Neural cell (in vitro differentiated cells): ENCODE results near the gene PDIA6. TPM values are rescaled to one million over a fixed set of nuclear protein-coding genes. Genes with fewer than 3 reads are reported as not detected.

Source experiments
- H2AFZ ChIP-seq: fragments of 200-600, 300-800 bp; sonication (generic), shearing (Covaris generic); 2 replicates; pipeline ENCODE4 v1.6.0; 2014; ENCODE audit warnings: low read depth, mild to moderate bottlenecking, antibody characterized with exemption, low read length, moderate library complexity
- H3F3A ChIP-seq: fragments of 200-600 bp; shearing (Covaris generic); 2 replicates; pipeline ENCODE4 v1.6.1; 2016; ENCODE audit warnings: mild to moderate bottlenecking, moderate library complexity, mixed read lengths, antibody characterized with exemption, low read length; ENCODE audit not compliant: insufficient read depth, poor library complexity, severe bottlenecking
- H3K27ac ChIP-seq: fragments of 200-600, 300-800 bp; sonication (generic), shearing (Covaris generic); 2 replicates; pipeline ENCODE4 v1.5.1; 2014; ENCODE audit warnings: mild to moderate bottlenecking, low read length, moderate library complexity
- H3K27me3 ChIP-seq: fragments of 300-800, 200-600 bp; sonication (generic), shearing (Covaris generic); 2 replicates; pipeline ENCODE4 v1.6.0; 2014; ENCODE audit warnings: mild to moderate bottlenecking, low read depth, low read length, moderate library complexity; ENCODE audit not compliant: insufficient read depth
- H3K36me3 ChIP-seq: fragments of 300-800, 200-600 bp; sonication (generic), shearing (Covaris generic); 2 replicates; pipeline ENCODE4 v1.5.1; 2014; ENCODE audit warnings: mild to moderate bottlenecking, antibody characterized with exemption, low read length, moderate library complexity; ENCODE audit not compliant: insufficient read depth
- H3K4me2 ChIP-seq: fragments of 300-800, 200-600 bp; sonication (generic), shearing (Covaris generic); 2 replicates; pipeline ENCODE4 v1.6.0; 2014; ENCODE audit warnings: mild to moderate bottlenecking, low read length
- H3K4me3 ChIP-seq: fragments of 300-800, 200-600 bp; sonication (generic), shearing (Covaris generic); 2 replicates; pipeline ENCODE4 v1.5.1; 2014; ENCODE audit warnings: mild to moderate bottlenecking, low read length, moderate library complexity
- H3K79me2 ChIP-seq: fragments of 200-600 bp; shearing (Covaris generic); replicated peaks from 2 replicates; pipeline ENCODE4 v1.6.0; 2014; ENCODE audit warnings: mild to moderate bottlenecking, low read length, moderate library complexity; ENCODE audit not compliant: insufficient read depth
- H3K9ac ChIP-seq: fragments of 300-800, 200-600 bp; sonication (generic), shearing (Covaris generic); 2 replicates; pipeline ENCODE4 v1.6.1; 2016; ENCODE audit warnings: mild to moderate bottlenecking, low read length, mixed read lengths
- H3K9me2 ChIP-seq: fragments of 200-600 bp; shearing (Covaris generic); 2 replicates; pipeline ENCODE4 v1.6.1; 2016; ENCODE audit warnings: mild to moderate bottlenecking, low read length, mixed read lengths; ENCODE audit not compliant: insufficient read depth
- H3K9me3 ChIP-seq: fragments of 200-600, 300-800 bp; sonication (generic), shearing (Covaris generic); 2 replicates; pipeline ENCODE4 v1.6.1; 2016; ENCODE audit warnings: mild to moderate bottlenecking, mixed run types, low read length, moderate library complexity, mixed read lengths
- H4K20me1 ChIP-seq: fragments of 200-600 bp; shearing (Covaris generic); 2 replicates; pipeline ENCODE4 v1.6.1; 2016; ENCODE audit warnings: mild to moderate bottlenecking, mixed run types; ENCODE audit not compliant: insufficient read depth
- EP300 ChIP-seq: fragments of 450-650 bp; conservative IDR thresholded peaks from 2 replicates; pipeline ENCODE4 v1.6.1; 2014; ENCODE audit warnings: antibody characterized with exemption, mild to moderate bottlenecking, moderate library complexity; ENCODE audit not compliant: poor library complexity, severe bottlenecking
- POLR2AphosphoS5 ChIP-seq: IDR thresholded peaks from 2 replicates; pipeline ENCODE4 v1.6.1; 2012
- RAD21 ChIP-seq: fragments of 450-650 bp; conservative IDR thresholded peaks from 2 replicates; pipeline ENCODE4 v1.6.1; 2014; ENCODE audit warnings: antibody characterized with exemption, mild to moderate bottlenecking, moderate library complexity
- SMC3 ChIP-seq: fragments of 450-650 bp; conservative IDR thresholded peaks from 2 replicates; pipeline ENCODE4 v1.6.1; 2014; ENCODE audit warnings: antibody characterized with exemption, mild to moderate bottlenecking, moderate library complexity; ENCODE audit not compliant: poor library complexity
- TAF1 ChIP-seq: IDR thresholded peaks from 2 replicates; pipeline ENCODE4 v1.6.1; 2012; ENCODE audit warnings: low read depth
- polyA plus RNA-seq: library from polyadenylated mRNA; depleted of rRNA; stranded (reverse); fragments of >200 nt; gene quantifications from 2 replicates; pipeline ENCODE4 v1.2.3, GENCODE V29; 2014
- TF ChIP-seq, protein P1 (sequence below): fragments of 450-650 bp; IDR thresholded peaks from 2 replicates; pipeline ENCODE4 v1.5.1; 2014; ENCODE audit warnings: antibody characterized with exemption, mild to moderate bottlenecking, moderate library complexity; ENCODE audit not compliant: poor library complexity, severe bottlenecking
- TF ChIP-seq, protein P2 (sequence below): IDR thresholded peaks from 2 replicates; pipeline ENCODE4 v1.6.1; 2012; ENCODE audit warnings: borderline replicate concordance

Gene PDIA6
- polyA plus RNA-seq, 1 donor from 2014 or later: 124 TPM

DNA sequence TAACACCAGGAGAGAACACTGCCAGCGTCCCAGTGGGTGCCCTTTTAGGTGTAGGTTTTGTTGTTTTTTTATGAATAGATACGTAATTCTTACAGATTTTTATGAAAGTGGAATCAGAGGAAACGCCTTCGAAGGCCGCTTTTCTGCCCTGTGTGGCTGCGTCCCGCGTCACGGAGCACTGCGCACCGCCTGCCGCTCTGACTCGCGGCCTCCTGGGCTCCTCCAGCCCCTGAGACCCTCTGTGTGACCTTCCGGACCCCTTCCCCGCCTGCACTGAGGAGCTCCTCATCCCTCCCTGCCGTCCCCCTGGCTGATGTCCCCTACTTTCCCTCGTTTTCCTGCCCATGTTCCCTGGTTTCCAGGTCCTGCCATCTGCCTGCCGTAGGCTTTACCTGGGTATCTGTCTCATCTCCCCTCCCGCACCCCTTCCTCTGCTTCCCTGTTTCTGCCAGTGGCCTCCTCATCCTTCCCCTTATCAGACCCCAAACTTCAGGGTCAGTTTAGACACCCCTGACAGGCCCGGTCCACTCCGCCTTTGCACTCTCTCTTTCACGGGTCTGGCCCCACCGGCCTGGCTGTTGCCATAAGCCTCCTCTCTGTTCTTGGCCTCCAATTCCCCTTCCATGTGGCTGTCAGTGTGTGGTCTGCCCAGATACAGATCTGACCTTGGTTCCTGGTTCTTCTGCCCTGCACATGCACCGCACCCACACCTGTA is 32.7 kb downstream of the PDIA6 start:
- Histone ChIP-seq H3K27me3 (no peaks in the 10 kb centered on the region), H3K27ac (no peak overlapping the region), H3K79me2 (no peaks in the 10 kb centered on the region), H3K36me3 (no peaks in the 10 kb centered on the region), H4K20me1 (no peaks in the 10 kb centered on the region), H3K9me2 (no peaks in the 10 kb centered on the region), H3K9me3 (no peaks in the 10 kb centered on the region), H3K9ac (no peak overlapping the region), H3K4me2 (no peak overlapping the region), H2AFZ (no peak overlapping the region), H3K4me3 (no peak overlapping the region), H3F3A (no peaks in the 10 kb centered on the region)
- TF ChIP-seq POLR2AphosphoS5 (no peak), RAD21 (no peak)
- TF ChIP-seq, protein P1, sequence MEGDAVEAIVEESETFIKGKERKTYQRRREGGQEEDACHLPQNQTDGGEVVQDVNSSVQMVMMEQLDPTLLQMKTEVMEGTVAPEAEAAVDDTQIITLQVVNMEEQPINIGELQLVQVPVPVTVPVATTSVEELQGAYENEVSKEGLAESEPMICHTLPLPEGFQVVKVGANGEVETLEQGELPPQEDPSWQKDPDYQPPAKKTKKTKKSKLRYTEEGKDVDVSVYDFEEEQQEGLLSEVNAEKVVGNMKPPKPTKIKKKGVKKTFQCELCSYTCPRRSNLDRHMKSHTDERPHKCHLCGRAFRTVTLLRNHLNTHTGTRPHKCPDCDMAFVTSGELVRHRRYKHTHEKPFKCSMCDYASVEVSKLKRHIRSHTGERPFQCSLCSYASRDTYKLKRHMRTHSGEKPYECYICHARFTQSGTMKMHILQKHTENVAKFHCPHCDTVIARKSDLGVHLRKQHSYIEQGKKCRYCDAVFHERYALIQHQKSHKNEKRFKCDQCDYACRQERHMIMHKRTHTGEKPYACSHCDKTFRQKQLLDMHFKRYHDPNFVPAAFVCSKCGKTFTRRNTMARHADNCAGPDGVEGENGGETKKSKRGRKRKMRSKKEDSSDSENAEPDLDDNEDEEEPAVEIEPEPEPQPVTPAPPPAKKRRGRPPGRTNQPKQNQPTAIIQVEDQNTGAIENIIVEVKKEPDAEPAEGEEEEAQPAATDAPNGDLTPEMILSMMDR: no peak
- TF ChIP-seq, protein P2, sequence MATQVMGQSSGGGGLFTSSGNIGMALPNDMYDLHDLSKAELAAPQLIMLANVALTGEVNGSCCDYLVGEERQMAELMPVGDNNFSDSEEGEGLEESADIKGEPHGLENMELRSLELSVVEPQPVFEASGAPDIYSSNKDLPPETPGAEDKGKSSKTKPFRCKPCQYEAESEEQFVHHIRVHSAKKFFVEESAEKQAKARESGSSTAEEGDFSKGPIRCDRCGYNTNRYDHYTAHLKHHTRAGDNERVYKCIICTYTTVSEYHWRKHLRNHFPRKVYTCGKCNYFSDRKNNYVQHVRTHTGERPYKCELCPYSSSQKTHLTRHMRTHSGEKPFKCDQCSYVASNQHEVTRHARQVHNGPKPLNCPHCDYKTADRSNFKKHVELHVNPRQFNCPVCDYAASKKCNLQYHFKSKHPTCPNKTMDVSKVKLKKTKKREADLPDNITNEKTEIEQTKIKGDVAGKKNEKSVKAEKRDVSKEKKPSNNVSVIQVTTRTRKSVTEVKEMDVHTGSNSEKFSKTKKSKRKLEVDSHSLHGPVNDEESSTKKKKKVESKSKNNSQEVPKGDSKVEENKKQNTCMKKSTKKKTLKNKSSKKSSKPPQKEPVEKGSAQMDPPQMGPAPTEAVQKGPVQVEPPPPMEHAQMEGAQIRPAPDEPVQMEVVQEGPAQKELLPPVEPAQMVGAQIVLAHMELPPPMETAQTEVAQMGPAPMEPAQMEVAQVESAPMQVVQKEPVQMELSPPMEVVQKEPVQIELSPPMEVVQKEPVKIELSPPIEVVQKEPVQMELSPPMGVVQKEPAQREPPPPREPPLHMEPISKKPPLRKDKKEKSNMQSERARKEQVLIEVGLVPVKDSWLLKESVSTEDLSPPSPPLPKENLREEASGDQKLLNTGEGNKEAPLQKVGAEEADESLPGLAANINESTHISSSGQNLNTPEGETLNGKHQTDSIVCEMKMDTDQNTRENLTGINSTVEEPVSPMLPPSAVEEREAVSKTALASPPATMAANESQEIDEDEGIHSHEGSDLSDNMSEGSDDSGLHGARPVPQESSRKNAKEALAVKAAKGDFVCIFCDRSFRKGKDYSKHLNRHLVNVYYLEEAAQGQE: no peak

DNA sequence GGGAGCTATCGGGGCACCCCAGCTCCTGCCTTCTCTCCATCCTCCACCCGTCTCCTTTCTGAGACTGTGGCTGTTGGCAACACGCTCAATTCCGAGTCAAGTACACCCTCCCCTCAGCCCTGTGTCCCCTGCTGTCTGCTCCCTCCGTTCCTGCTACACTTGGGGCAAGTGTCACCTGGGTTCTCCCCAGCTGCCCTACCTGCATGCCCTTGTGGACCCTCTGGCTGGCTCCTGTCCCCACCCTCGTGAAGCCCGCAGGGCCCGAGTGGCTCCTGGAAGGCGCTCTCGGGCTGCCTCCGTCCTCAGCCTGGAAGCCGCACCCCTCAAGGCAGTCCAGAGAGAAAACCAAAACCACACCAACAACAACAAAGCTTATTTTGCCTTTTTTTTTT is 33.9 kb downstream of the PDIA6 start:
- TF ChIP-seq SMC3 (no peak), POLR2AphosphoS5 (no peak), EP300 (no peak), TAF1 (no peak)
- TF ChIP-seq, protein P1: no peak

More for the DNA sequence above, 33.9 kb downstream of the PDIA6 start:
- Histone ChIP-seq H3K36me3 (no peaks in the 10 kb centered on the region), H3F3A (no peaks in the 10 kb centered on the region), H3K4me3 (no peak overlapping the region), H3K9me2 (no peaks in the 10 kb centered on the region), H3K79me2 (no peaks in the 10 kb centered on the region), H3K9ac (no peak overlapping the region), H4K20me1 (no peaks in the 10 kb centered on the region), H3K27me3 (no peaks in the 10 kb centered on the region), H3K27ac (no peak overlapping the region), H2AFZ (no peak overlapping the region), H3K4me2 (no peak overlapping the region), H3K9me3 (no peaks in the 10 kb centered on the region)
